ENCODE data around the gene MYL6. TPM values are rescaled to one million over a fixed set of nuclear protein-coding genes. Genes with fewer than 3 reads are reported as not detected.

The MYL6 gene
- total and polyA plus RNA-seq, 4 donors = 1,471 to 3,593 (median 2,197) TPM

- ATAC-seq (ENCODE audit: insufficient read depth, low FRiP score) (no peak), DNase-seq (no peak)
- Histone ChIP-seq H3K36me3 (ENCODE audit: control insufficient read depth in 4 of 4, insufficient read depth in 4 of 4, low read length in 4 of 4) (peaks cover 5 to 16% (median 8%) of the 10 kb centered on the region in 4 donors), H3K4me3 (no peak overlapping the region), H3K27ac (ENCODE audit: low read depth in 1 of 2, low read length in 1 of 2) (peak overlapping the region in 1 of 2 donors; percentile 57), H3K4me1 (ENCODE audit: control insufficient read depth in 5 of 5, insufficient read depth in 5 of 5, low read length in 5 of 5) (peaks cover 0 to 20% (median 8%) of the 10 kb centered on the region in 5 donors), H3K27me3 (ENCODE audit: control insufficient read depth in 3 of 3, insufficient read depth in 3 of 3, low read length in 2 of 3) (no peaks in the 10 kb centered on the region), H3K9ac (ENCODE audit: insufficient read depth in 1 of 2, low read length in 2 of 2) (no peak overlapping the region), H3K9me3 (ENCODE audit: control insufficient read depth in 4 of 4, insufficient read depth in 3 of 4, low read length in 3 of 4) (no peaks in the 10 kb centered on the region)
- TF ChIP-seq, protein P1, sequence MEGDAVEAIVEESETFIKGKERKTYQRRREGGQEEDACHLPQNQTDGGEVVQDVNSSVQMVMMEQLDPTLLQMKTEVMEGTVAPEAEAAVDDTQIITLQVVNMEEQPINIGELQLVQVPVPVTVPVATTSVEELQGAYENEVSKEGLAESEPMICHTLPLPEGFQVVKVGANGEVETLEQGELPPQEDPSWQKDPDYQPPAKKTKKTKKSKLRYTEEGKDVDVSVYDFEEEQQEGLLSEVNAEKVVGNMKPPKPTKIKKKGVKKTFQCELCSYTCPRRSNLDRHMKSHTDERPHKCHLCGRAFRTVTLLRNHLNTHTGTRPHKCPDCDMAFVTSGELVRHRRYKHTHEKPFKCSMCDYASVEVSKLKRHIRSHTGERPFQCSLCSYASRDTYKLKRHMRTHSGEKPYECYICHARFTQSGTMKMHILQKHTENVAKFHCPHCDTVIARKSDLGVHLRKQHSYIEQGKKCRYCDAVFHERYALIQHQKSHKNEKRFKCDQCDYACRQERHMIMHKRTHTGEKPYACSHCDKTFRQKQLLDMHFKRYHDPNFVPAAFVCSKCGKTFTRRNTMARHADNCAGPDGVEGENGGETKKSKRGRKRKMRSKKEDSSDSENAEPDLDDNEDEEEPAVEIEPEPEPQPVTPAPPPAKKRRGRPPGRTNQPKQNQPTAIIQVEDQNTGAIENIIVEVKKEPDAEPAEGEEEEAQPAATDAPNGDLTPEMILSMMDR (IDR thresholded peaks at IDR 0.05; ENCODE audit: control extremely low read depth, extremely low read depth) = no peak
- WGBS, 2 donors = 91 to 96% methylated on average over 17 of the region's 17 CpGs
These were observed 37.9 kb upstream of the MYL6 start for GRCh38 chr12:56120158-56120846.

GRCh38 chr12:56121204-56121870 lies 36.8 kb upstream of the MYL6 start:
- TF ChIP-seq, protein P1 (IDR thresholded peaks at IDR 0.05; ENCODE audit: control extremely low read depth, extremely low read depth) = no peak
- Histone ChIP-seq H3K4me3 (no peak overlapping the region), H3K4me1 (ENCODE audit: control insufficient read depth in 5 of 5, insufficient read depth in 5 of 5, low read length in 5 of 5) (peaks cover 0 to 28% (median 10%) of the 10 kb centered on the region in 5 donors), H3K9me3 (ENCODE audit: control insufficient read depth in 4 of 4, insufficient read depth in 3 of 4, low read length in 3 of 4) (no peaks in the 10 kb centered on the region), H3K9ac (ENCODE audit: insufficient read depth in 1 of 2, low read length in 2 of 2) (no peak overlapping the region), H3K27ac (ENCODE audit: low read depth in 1 of 2, low read length in 1 of 2) (no peak overlapping the region), H3K27me3 (ENCODE audit: control insufficient read depth in 3 of 3, insufficient read depth in 3 of 3, low read length in 2 of 3) (no peaks in the 10 kb centered on the region), H3K36me3 (ENCODE audit: control insufficient read depth in 4 of 4, insufficient read depth in 4 of 4, low read length in 4 of 4) (peaks cover 5 to 16% (median 8%) of the 10 kb centered on the region in 4 donors)
- WGBS, 2 donors = 92 to 96% methylated on average over 11 of the region's 11 CpGs
- ATAC-seq (ENCODE audit: insufficient read depth, low FRiP score) (no peak), DNase-seq (no peak)

- H3K9ac ChIP-seq (ENCODE audit: insufficient read depth in 1 of 2, low read length in 2 of 2) = no peak overlapping the region
These were observed 35.5 kb upstream of the MYL6 start for GRCh38 chr12:56122637-56123036.

More at GRCh38 chr12:56122637-56123036, 35.5 kb upstream of the MYL6 start:
- ATAC-seq (ENCODE audit: insufficient read depth, low FRiP score) (no peak), DNase-seq (no peak)
- 88 to 93% methylated on average over 2 of the region's 2 CpGs for WGBS, 2 donors
- peaks cover 0 to 16% (median 7%) of the 10 kb centered on the region in 4 donors for H3K36me3 ChIP-seq (ENCODE audit: control insufficient read depth in 4 of 4, insufficient read depth in 4 of 4, low read length in 4 of 4)
- H3K27ac ChIP-seq (ENCODE audit: low read depth in 1 of 2, low read length in 1 of 2) = no peak overlapping the region
- no peaks in the 10 kb centered on the region for H3K27me3 ChIP-seq (ENCODE audit: control insufficient read depth in 3 of 3, insufficient read depth in 3 of 3, low read length in 2 of 3)
- no peak overlapping the region for H3K4me3 ChIP-seq
- TF ChIP-seq, protein P1 (IDR thresholded peaks at IDR 0.05; ENCODE audit: control extremely low read depth, extremely low read depth) = no peak
- peaks cover 0 to 39% (median 18%) of the 10 kb centered on the region in 5 donors for H3K4me1 ChIP-seq (ENCODE audit: control insufficient read depth in 5 of 5, insufficient read depth in 5 of 5, low read length in 5 of 5)
- no peaks in the 10 kb centered on the region for H3K9me3 ChIP-seq (ENCODE audit: control insufficient read depth in 4 of 4, insufficient read depth in 3 of 4, low read length in 3 of 4)
